RWPE2 (cell line): ENCODE results near the gene SLC17A9.

Experiments
- ATAC-seq: fragments of 200-7000 bp; cut with Tn5 transposase; 3 replicates; pipeline ENCODE4 v1.9.1; 2021; ENCODE audit warnings: low read depth
- DNase-seq: peaks from one replicate; pipeline ENCODE4 v3.0.0-alpha.2; 2020; ENCODE audit warnings: low spot score
- H3K27ac ChIP-seq: fragments of 450-650 bp; 2 replicates; pipeline ENCODE4 v1.5.1; 2017; ENCODE audit warnings: mild to moderate bottlenecking; ENCODE audit not compliant: poor library complexity, severe bottlenecking
- H3K27me3 ChIP-seq: fragments of 250-450 bp; sonication (Bioruptor Pico); 2 replicates; pipeline ENCODE4 v1.5.1; 2021; ENCODE audit warnings: mild to moderate bottlenecking, moderate library complexity; ENCODE audit not compliant: insufficient read depth, poor library complexity, severe bottlenecking
- H3K36me3 ChIP-seq: fragments of 250-450 bp; sonication (Bioruptor Pico); 2 replicates; pipeline ENCODE4 v1.5.1; 2020; ENCODE audit warnings: low read depth, mild to moderate bottlenecking, moderate library complexity
- H3K4me1 ChIP-seq: fragments of 250-450 bp; sonication (Bioruptor Pico); 2 replicates; pipeline ENCODE4 v1.5.1; 2021; ENCODE audit warnings: mild to moderate bottlenecking, moderate library complexity; ENCODE audit not compliant: insufficient read depth, poor library complexity, severe bottlenecking
- H3K4me3 ChIP-seq: fragments of 250-450 bp; sonication (Bioruptor Pico); 2 replicates; pipeline ENCODE4 v1.5.1; 2021; ENCODE audit warnings: mild to moderate bottlenecking, moderate library complexity; ENCODE audit not compliant: severe bottlenecking
- H3K9me3 ChIP-seq: fragments of 250-450 bp; sonication (Bioruptor Pico); 2 replicates; pipeline ENCODE4 v1.5.1; 2021; ENCODE audit warnings: mild to moderate bottlenecking, moderate library complexity; ENCODE audit not compliant: severe bottlenecking
- CTCF ChIP-seq: fragments of 450-650 bp; IDR thresholded peaks from one replicate; pipeline ENCODE4 v1.5.1; 2017; ENCODE audit warnings: mild to moderate bottlenecking, moderate library complexity; ENCODE audit not compliant: poor library complexity, severe bottlenecking

Gene SLC17A9

GRCh38 chr20:62955519-62956386 lies 3.2 kb downstream of the SLC17A9 start:
- H3K4me1 ChIP-seq, result no peaks in the 10 kb centered on the region
- H3K36me3 ChIP-seq, result no peaks in the 10 kb centered on the region
- ATAC-seq, result no peak
- H3K27ac ChIP-seq, result no peak overlapping the region
- no peak overlapping the region for H3K4me3 ChIP-seq
- peak; percentile 87 for DNase-seq
- TF ChIP-seq CTCF, result no peak
- H3K9me3 ChIP-seq, result no peaks in the 10 kb centered on the region
- H3K27me3 ChIP-seq, result no peaks in the 10 kb centered on the region

- ATAC-seq (no peak), DNase-seq (no peak)
- Histone ChIP-seq H3K27ac (no peak overlapping the region), H3K27me3 (no peaks in the 10 kb centered on the region), H3K4me1 (peaks cover under 1% of the 10 kb centered on the region), H3K9me3 (no peaks in the 10 kb centered on the region), H3K36me3 (no peaks in the 10 kb centered on the region), H3K4me3 (no peak overlapping the region)
- no peak for TF ChIP-seq CTCF
Observed at GRCh38 chr20:62956387-62957135, 4.1 kb downstream of the SLC17A9 start.

- H3K4me3 ChIP-seq, result no peak overlapping the region
- no peak for TF ChIP-seq CTCF
- H3K4me1 ChIP-seq, result peaks cover 7% of the 10 kb centered on the region
- no peak overlapping the region for H3K27ac ChIP-seq
- DNase-seq (no peak), ATAC-seq (no peak)
- no peaks in the 10 kb centered on the region for H3K27me3 ChIP-seq
- no peaks in the 10 kb centered on the region for H3K36me3 ChIP-seq
- H3K9me3 ChIP-seq, result no peaks in the 10 kb centered on the region
Observed at GRCh38 chr20:62957136-62958117, 4.9 kb downstream of the SLC17A9 start.

- no peaks in the 10 kb centered on the region for H3K36me3 ChIP-seq
- H3K9me3 ChIP-seq, result no peaks in the 10 kb centered on the region
- ATAC-seq, result no peak
- no peak for TF ChIP-seq CTCF
- H3K4me1 ChIP-seq, result peaks cover 7% of the 10 kb centered on the region
- H3K27me3 ChIP-seq, result no peaks in the 10 kb centered on the region
- H3K27ac ChIP-seq, result no peak overlapping the region
- DNase-seq, result no peak
- no peak overlapping the region for H3K4me3 ChIP-seq
Observed at GRCh38 chr20:62958388-62959100, 6.0 kb downstream of the SLC17A9 start.
